ENCODE measurements around the gene OTP.

DNA sequence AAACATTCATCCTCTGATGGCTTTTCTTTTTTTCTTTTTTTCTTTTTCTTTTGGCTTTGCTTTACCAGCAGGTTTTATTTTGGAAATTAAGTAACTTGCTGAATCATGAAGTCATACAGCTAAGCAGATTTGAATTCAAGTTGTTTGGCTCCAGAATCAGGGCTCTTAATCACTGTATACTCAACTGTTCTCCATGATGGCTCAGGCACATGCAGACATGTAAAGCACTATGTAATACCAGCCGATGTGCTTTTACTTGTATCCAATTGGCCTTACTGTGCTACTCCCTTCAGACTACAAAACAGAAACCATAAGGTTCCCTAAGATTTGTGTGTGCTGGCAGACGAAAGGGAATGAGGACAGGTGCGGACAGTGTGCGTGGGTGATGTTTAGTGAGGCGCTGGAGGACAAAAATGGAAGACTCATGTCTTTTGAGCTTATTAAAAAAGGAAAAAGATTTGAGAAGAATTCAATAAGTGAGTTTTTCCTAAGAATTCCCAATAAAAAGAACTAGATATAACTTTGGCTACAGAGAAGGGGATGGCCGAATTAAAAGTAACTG lies 44.7 kb upstream of the OTP start:
- TF ChIP-seq, protein P1, sequence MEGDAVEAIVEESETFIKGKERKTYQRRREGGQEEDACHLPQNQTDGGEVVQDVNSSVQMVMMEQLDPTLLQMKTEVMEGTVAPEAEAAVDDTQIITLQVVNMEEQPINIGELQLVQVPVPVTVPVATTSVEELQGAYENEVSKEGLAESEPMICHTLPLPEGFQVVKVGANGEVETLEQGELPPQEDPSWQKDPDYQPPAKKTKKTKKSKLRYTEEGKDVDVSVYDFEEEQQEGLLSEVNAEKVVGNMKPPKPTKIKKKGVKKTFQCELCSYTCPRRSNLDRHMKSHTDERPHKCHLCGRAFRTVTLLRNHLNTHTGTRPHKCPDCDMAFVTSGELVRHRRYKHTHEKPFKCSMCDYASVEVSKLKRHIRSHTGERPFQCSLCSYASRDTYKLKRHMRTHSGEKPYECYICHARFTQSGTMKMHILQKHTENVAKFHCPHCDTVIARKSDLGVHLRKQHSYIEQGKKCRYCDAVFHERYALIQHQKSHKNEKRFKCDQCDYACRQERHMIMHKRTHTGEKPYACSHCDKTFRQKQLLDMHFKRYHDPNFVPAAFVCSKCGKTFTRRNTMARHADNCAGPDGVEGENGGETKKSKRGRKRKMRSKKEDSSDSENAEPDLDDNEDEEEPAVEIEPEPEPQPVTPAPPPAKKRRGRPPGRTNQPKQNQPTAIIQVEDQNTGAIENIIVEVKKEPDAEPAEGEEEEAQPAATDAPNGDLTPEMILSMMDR (IDR thresholded peaks at IDR 0.05; ENCODE audit: insufficient read depth, low read length, poor library complexity, severe bottlenecking), result no peak
- no peak for TF ChIP-seq EZH2phosphoT487 (conservative IDR thresholded peaks at IDR 0.05; ENCODE audit: low read length)

Data from SU-DHL-6 (cell line).